Karpas-422 (cell line): Measurements from ENCODE around the gene GOLGA8F. TPM values are rescaled to one million over a fixed set of nuclear protein-coding genes. Genes with fewer than 3 reads are reported as not detected.

Experiments
- small RNA-seq: library from RNA; depleted of rRNA; stranded (forward); fragments of <200 nt; gene quantifications from one replicate; pipeline ENCODE3, GENCODE V24; 2014
- total RNA-seq: library from RNA; depleted of rRNA; stranded (reverse); fragments of >200 nt; shearing (Covaris generic); gene quantifications from 2 replicates; pipeline ENCODE4 v1.2.3, GENCODE V29; 2014; ENCODE audit warnings: low replicate concordance; rRNA removed

Gene GOLGA8F
- total RNA-seq, 1 experiment from 2014 or later, result not detected

Small RNA genes within 50 kb of the gene (small RNA-seq; reads per million reads assigned to genes)
- gene AC091304.5, result not detected
- gene AC091304.6, result not detected
- not detected for gene AC091304.9
- not detected for gene MIR4509-2
- gene RN7SL238P, result not detected

Other genes starting within 250 kb of the GOLGA8F start
- gene HERC2, start 56.5 kb upstream of the GOLGA8F start, total RNA-seq, result 47.4 and 58.7 TPM in 2 replicates
- not detected in 2 replicates for gene GOLGA6L24, start 20.6 kb upstream of the GOLGA8F start, total RNA-seq
- not detected in 2 replicates for gene GOLGA8G, start 154.3 kb downstream of the GOLGA8F start, total RNA-seq
- not detected in 2 replicates for gene GOLGA6L25, start 174.9 kb downstream of the GOLGA8F start, total RNA-seq